ENCODE measurements around the gene CXCL3.

- TF ChIP-seq POLR2A (IDR thresholded peaks at IDR 0.05; ENCODE audit: low read length) (no peak), GATA1 (IDR thresholded peaks at IDR 0.05; ENCODE audit: low read depth, low read length) (no peak)
These were observed 46.8 kb downstream of the CXCL3 start for GRCh38 chr4:73991742-73992000.
